DOHH2 (cell line): ENCODE measurements around the gene ADD3.

Experiments
- H3F3A ChIP-seq: fragments of 200-600 bp; sonication (generic), shearing (Covaris generic); 2 replicates; pipeline ENCODE4 v1.6.0; 2016; ENCODE audit warnings: antibody characterized with exemption, mild to moderate bottlenecking; ENCODE audit not compliant: control insufficient read depth, insufficient read depth
- H3K27ac ChIP-seq: fragments of 200-600 bp; sonication (generic); 2 replicates; pipeline ENCODE4 v1.5.1; 2014; ENCODE audit warnings: low read depth, mild to moderate bottlenecking, low read length, moderate library complexity
- H3K27me3 ChIP-seq: fragments of 200-600 bp; sonication (generic); 2 replicates; pipeline ENCODE4 v1.6.1; 2014; ENCODE audit warnings: mild to moderate bottlenecking, low read length, mixed read lengths; ENCODE audit not compliant: control insufficient read depth
- H3K36me3 ChIP-seq: fragments of 200-600 bp; sonication (generic); 2 replicates; pipeline ENCODE4 v1.6.1; 2014; ENCODE audit warnings: mild to moderate bottlenecking, low read length, moderate library complexity, mixed read lengths; ENCODE audit not compliant: control insufficient read depth
- H3K4me1 ChIP-seq: fragments of 200-600 bp; sonication (generic); 2 replicates; pipeline ENCODE4 v1.6.1; 2014; ENCODE audit warnings: mild to moderate bottlenecking, low read length, mixed read lengths; ENCODE audit not compliant: control insufficient read depth
- H3K4me2 ChIP-seq: fragments of 200-600 bp; sonication (generic); 2 replicates; pipeline ENCODE4 v1.6.0; 2014; ENCODE audit warnings: mild to moderate bottlenecking, low read length, moderate library complexity
- H3K4me3 ChIP-seq: fragments of 200-600 bp; sonication (generic); 2 replicates; pipeline ENCODE4 v1.5.1; 2014; ENCODE audit warnings: mild to moderate bottlenecking, low read length, mixed read lengths
- H3K79me2 ChIP-seq: fragments of 200-600 bp; sonication (generic); 2 replicates; pipeline ENCODE4 v1.6.1; 2014; ENCODE audit warnings: mild to moderate bottlenecking, low read length, mixed read lengths; ENCODE audit not compliant: control insufficient read depth
- H3K9me2 ChIP-seq: fragments of 200-600 bp; sonication (generic); replicated peaks from 2 replicates; pipeline ENCODE4 v1.6.1; 2014; ENCODE audit warnings: mild to moderate bottlenecking, low read length, mixed read lengths; ENCODE audit not compliant: control insufficient read depth
- H3K9me3 ChIP-seq: fragments of 200-600 bp; sonication (generic); 2 replicates; pipeline ENCODE4 v1.6.1; 2014; ENCODE audit warnings: antibody characterized with exemption, low read length, mixed read lengths; ENCODE audit not compliant: control insufficient read depth, insufficient read depth
- H4K20me1 ChIP-seq: fragments of 200-600 bp; sonication (generic); 2 replicates; pipeline ENCODE4 v1.6.0; 2014; ENCODE audit warnings: low read depth, mild to moderate bottlenecking, antibody characterized with exemption, low read length, moderate library complexity; ENCODE audit not compliant: control insufficient read depth, insufficient read depth
- CTCF ChIP-seq: fragments of 200-600 bp; sonication (generic); IDR thresholded peaks from one replicate; pipeline ENCODE4 v1.5.1; 2014; ENCODE audit warnings: antibody characterized with exemption, mild to moderate bottlenecking, low read depth, low read length; ENCODE audit not compliant: poor library complexity, severe bottlenecking
- EZH2phosphoT487 ChIP-seq: fragments of 200-600 bp; sonication (generic); IDR thresholded peaks from 2 replicates; pipeline ENCODE4 v1.6.1; 2017; ENCODE audit warnings: borderline replicate concordance, mild to moderate bottlenecking, antibody characterized with exemption, low read length, moderate library complexity, mixed read lengths

The ADD3 gene

GRCh38 chr10:110081911-110082310, 74.1 kb downstream of the ADD3 start:
- Histone ChIP-seq H3K36me3 (no peaks in the 10 kb centered on the region), H3K4me1 (peaks cover 22% of the 10 kb centered on the region), H3F3A (no peaks in the 10 kb centered on the region), H3K4me2 (peak overlapping the region; percentile 18), H3K27ac (no peak overlapping the region), H3K27me3 (no peaks in the 10 kb centered on the region), H4K20me1 (no peaks in the 10 kb centered on the region), H3K4me3 (no peak overlapping the region), H3K79me2 (peaks cover 33% of the 10 kb centered on the region), H3K9me2 (no peaks in the 10 kb centered on the region), H3K9me3 (no peaks in the 10 kb centered on the region)
- TF ChIP-seq CTCF (no peak), EZH2phosphoT487 (no peak)

- H3K9me2 ChIP-seq, result no peaks in the 10 kb centered on the region
- TF ChIP-seq EZH2phosphoT487, result no peak
- H3K79me2 ChIP-seq, result peaks cover 18% of the 10 kb centered on the region
- no peaks in the 10 kb centered on the region for H3K9me3 ChIP-seq
- no peaks in the 10 kb centered on the region for H3K36me3 ChIP-seq
- H3K4me1 ChIP-seq, result peaks cover 15% of the 10 kb centered on the region
- no peak overlapping the region for H3K27ac ChIP-seq
- H4K20me1 ChIP-seq, result no peaks in the 10 kb centered on the region
- no peak overlapping the region for H3K4me3 ChIP-seq
- H3F3A ChIP-seq, result no peaks in the 10 kb centered on the region
- no peak overlapping the region for H3K4me2 ChIP-seq
- no peaks in the 10 kb centered on the region for H3K27me3 ChIP-seq
Measured at GRCh38 chr10:110083884-110084283, 76.1 kb downstream of the ADD3 start.

GRCh38 chr10:110087682-110088081, 79.9 kb downstream of the ADD3 start:
- Histone ChIP-seq H3K79me2 (peaks cover 11% of the 10 kb centered on the region), H3F3A (no peaks in the 10 kb centered on the region), H3K4me2 (no peak overlapping the region), H3K27ac (no peak overlapping the region), H3K9me3 (no peaks in the 10 kb centered on the region), H3K36me3 (no peaks in the 10 kb centered on the region), H3K27me3 (no peaks in the 10 kb centered on the region), H3K4me3 (no peak overlapping the region), H4K20me1 (no peaks in the 10 kb centered on the region), H3K4me1 (peaks cover 5% of the 10 kb centered on the region; the same call in 1 of the 2 replicates), H3K9me2 (no peaks in the 10 kb centered on the region)
- TF ChIP-seq CTCF (no peak), EZH2phosphoT487 (no peak)

- Histone ChIP-seq H3K36me3 (no peaks in the 10 kb centered on the region), H3K27me3 (no peaks in the 10 kb centered on the region), H3K27ac (no peak overlapping the region), H3K79me2 (peaks cover 8% of the 10 kb centered on the region), H3K9me2 (no peaks in the 10 kb centered on the region), H3K9me3 (no peaks in the 10 kb centered on the region), H3K4me3 (no peak overlapping the region), H3F3A (no peaks in the 10 kb centered on the region), H4K20me1 (no peaks in the 10 kb centered on the region), H3K4me1 (peaks cover 5% of the 10 kb centered on the region; the same call in 1 of the 2 replicates), H3K4me2 (no peak overlapping the region)
- no peak for TF ChIP-seq CTCF
- TF ChIP-seq EZH2phosphoT487, result no peak
Measured at GRCh38 chr10:110088367-110089104, 80.8 kb downstream of the ADD3 start.
